Fibroblast of the aortic adventitia (primary cell): Measurements from ENCODE around the gene CDKN1C. TPM values are rescaled to one million over a fixed set of nuclear protein-coding genes. Genes with fewer than 3 reads are reported as not detected.

ENCODE experiments used
- DNase-seq: peaks from one replicate; pipeline ENCODE4 v3.0.0-alpha.2; 2010; ENCODE audit warnings: low read depth
- H3K4me3 ChIP-seq: 2 replicates; pipeline ENCODE4 v1.5.1; 2011; ENCODE audit warnings: low read depth, mild to moderate bottlenecking, control low read depth, low read length, moderate library complexity
- CTCF ChIP-seq: IDR thresholded peaks from 2 replicates; pipeline ENCODE4 v1.5.1; 2011; ENCODE audit warnings: mild to moderate bottlenecking, low read length, control low read depth, inconsistent platforms; ENCODE audit not compliant: insufficient read depth
- total RNA-seq: library from RNA; depleted of rRNA; stranded (reverse); fragments of >200 nt; gene quantifications from 2 replicates; pipeline ENCODE4 v1.2.3, GENCODE V29; 2012; ENCODE audit warnings: low replicate concordance

CDKN1C gene
- total RNA-seq, 1 donor = 4.2 TPM

DNA sequence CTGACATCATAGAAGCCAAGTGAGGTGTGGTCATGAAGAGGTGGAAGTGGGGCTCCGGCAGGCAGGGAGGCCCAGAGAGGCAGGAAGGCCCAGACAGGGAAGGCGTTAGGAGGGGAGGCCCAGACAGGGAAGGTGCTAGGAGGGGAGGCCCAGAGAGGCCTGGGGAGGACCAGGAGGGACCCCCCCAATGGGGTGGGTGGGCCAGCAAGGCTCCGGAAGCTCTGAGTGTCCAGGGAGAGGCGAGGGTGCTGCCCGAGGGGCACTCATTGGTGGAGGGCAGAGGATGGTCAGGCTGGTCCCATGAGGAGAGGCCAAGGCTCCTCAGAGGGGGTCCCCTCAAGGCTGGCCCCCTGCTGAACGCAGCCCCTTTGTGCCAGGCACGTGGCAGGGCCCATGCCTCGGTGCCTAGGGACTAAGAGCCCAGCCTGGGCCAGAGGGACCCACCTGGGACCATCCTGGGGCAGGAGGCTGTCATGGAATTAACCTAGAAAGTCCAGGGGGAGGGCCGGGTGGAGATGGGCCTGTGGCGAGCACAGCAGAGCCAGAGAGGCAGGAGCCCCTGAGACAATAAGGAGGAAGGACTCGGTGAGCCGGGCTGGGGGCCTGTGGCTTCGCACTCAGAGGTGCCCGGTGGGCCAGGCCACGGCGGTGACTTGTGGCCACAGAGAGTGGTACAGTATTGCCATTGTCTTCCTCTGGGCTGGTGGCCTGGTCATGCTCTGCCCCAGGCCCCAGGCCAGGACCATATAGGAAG is 31.5 kb upstream of the CDKN1C start:
- TF ChIP-seq CTCF = no peak
- H3K4me3 ChIP-seq = no peak overlapping the region
- no peak for DNase-seq

GRCh38 chr11:2916114-2916891 is 30.7 kb upstream of the CDKN1C start:
- TF ChIP-seq CTCF = no peak
- no peak for DNase-seq
- H3K4me3 ChIP-seq = no peak overlapping the region

DNA sequence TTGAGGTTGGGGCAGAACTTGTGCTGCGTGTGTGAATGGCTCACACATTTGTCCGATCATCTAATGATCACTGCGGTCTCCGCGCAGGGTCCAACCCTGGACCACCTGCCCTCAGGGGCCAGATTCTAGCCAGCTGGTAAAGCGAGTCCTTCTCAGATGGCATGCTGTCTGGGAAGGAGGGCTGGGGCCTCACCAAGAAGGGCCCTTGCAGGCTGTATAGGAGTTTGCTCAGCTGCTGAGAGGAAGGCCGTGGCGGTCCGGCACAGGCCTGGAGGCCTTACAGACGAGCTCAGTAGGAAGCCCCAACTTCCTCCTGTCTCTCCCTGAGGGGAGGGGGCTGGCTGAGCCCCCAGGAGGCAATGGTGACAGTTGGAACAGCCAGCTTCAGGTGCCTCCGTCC is 29.9 kb upstream of the CDKN1C start:
- DNase-seq = no peak
- H3K4me3 ChIP-seq = no peak overlapping the region

DNA sequence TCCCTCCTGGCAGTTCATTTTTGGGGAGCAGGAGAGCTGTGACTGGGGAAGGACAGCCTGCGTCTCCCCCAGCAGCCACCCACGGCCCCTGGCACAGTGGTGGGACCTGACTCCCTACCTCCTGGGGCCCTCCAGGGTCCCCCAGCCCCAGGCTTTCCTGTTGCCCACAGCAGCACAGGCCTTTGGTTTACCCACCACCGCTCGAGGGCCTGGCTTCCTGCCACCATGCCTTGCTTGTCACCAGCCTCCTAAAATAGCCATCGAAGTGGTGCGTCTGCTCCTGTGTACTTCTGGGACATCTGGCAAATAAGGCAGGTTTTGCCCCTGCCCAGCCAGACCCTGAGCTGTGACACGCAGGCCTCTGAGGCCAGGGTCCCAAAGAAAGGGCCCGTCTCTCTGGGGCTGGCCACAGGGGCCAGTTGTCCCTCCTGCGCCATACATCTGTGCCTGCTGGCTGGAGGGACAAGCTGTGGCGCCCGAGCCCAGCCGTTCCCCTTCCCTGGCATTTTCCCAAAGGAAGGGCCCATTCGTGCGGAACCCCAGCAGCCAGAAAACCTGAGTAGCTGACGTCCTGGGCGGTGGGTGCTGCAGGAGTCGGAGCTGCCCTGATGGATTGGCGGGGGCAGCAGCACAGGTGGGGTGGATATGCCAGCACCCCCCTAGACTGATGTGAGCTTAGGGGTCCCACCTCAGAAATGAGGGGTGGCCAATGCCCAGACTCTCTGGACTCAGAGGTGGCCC is 29.1 kb upstream of the CDKN1C start:
- DNase-seq = no peak
- H3K4me3 ChIP-seq = no peak overlapping the region
- no peak for TF ChIP-seq CTCF

More for the DNA sequence above, 29.9 kb upstream of the CDKN1C start:
- no peak for TF ChIP-seq CTCF

DNA sequence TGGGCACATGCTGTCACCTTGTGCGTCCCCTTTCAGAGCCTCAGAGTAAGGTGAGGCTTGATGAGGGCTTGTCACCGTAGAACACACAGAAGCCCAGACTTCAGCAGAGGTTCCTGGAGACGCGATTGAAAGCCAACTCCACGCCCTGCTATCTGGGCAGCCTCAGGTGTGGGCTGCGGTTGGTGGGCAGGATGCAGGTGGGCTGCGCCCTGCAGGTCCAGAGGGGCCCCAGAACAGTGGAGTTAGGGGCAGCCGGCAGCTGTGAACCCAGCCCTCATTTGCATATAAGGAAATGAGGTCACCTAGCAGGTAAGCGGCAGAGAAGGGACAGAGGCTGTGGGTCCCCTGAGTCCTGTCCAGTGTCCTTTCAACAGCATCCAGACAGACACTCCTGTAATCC is 28.2 kb upstream of the CDKN1C start:
- H3K4me3 ChIP-seq = no peak overlapping the region
- no peak for DNase-seq
- no peak for TF ChIP-seq CTCF

DNA sequence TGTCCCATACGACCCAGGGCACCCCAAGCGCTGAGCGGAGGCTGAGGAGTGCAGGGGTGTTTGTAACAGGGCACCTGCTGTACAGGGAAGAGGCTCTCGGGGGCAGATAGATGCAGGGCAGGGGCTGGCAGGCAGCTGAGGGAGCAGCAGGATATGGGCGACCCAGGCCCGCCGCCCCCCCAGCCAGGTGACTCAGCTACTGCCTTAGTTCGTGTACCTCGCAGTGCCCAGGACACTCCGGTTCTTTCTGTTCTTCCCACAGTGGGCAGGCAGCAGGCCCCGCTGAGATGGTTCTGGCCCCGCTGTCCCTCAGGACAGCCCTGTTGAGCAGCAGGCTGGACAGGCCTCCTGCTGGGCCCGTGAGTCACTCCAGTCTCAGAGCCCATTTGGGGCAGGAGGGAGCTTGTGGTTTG is 27.4 kb upstream of the CDKN1C start:
- TF ChIP-seq CTCF = no peak
- H3K4me3 ChIP-seq = no peak overlapping the region
- DNase-seq = peak; percentile 11
